Upper lobe of left lung (tissue), 6 donors: ENCODE results near the gene GUCY1B1. TPM values are rescaled to one million over a fixed set of nuclear protein-coding genes. Genes with fewer than 3 reads are reported as not detected.

Experiments
- ATAC-seq, 2 donors: fragments of 200-7000 bp; cut with Tn5 transposase; one replicate each; pipeline ENCODE4 v1.9.1; 2022; ENCODE audit warnings: mild to moderate bottlenecking in 2 of 2, moderate library complexity in 2 of 2; ENCODE audit not compliant: low FRiP score in 2 of 2
- DNase-seq, 2 donors: peaks; one replicate each; pipeline ENCODE4 v3.0.0-alpha.2; 2019 to 2020
- H3K27ac ChIP-seq, 4 donors: fragments of 200-600 bp; sonication (generic); one replicate each; pipeline ENCODE4 v1.5.1; 2016 to 2019
- H3K27me3 ChIP-seq, 4 donors: fragments of 200-600 bp; sonication (generic); one replicate each; pipeline ENCODE4 v1.5.1; 2017 to 2019
- H3K36me3 ChIP-seq, 4 donors: fragments of 200-600 bp; sonication (generic); one replicate each; pipeline ENCODE4 v1.5.1; 2016 to 2019
- H3K4me1 ChIP-seq, 4 donors: fragments of 200-600 bp; sonication (generic); one replicate each; pipeline ENCODE4 v1.5.1; 2018 to 2019
- H3K4me3 ChIP-seq, 4 donors: fragments of 200-600 bp; sonication (generic); one replicate each; pipeline ENCODE4 v1.5.1; 2017 to 2019; ENCODE audit warnings: mild to moderate bottlenecking in 2 of 4, moderate library complexity in 1 of 4
- H3K9me3 ChIP-seq, 4 donors: fragments of 200-600 bp; sonication (generic); one replicate each; pipeline ENCODE4 v1.5.1; 2018 to 2019
- CTCF ChIP-seq, 6 experiments: fragments of 450-650 bp in 4 of 6; fragments of 200-600 bp in 2 of 6; sonication (generic) in 2 of 6; IDR thresholded peaks; one replicate each; pipeline ENCODE4 v1.5.1; 2016 to 2019; ENCODE audit warnings: antibody characterized with exemption in 6 of 6
- EP300 ChIP-seq, 4 donors: sonication (generic); formaldehyde crosslinking; IDR thresholded peaks; one replicate each; pipeline ENCODE4 v1.5.1; 2017; ENCODE audit warnings: antibody characterized with exemption in 4 of 4, control low read depth in 2 of 4
- POLR2A ChIP-seq, 4 donors: fragments of 450-650 bp; IDR thresholded peaks; one replicate each; pipeline ENCODE4 v1.5.1; 2016 to 2017; ENCODE audit warnings: antibody characterized with exemption in 4 of 4, mild to moderate bottlenecking in 2 of 4
- POLR2AphosphoS5 ChIP-seq, 2 donors: sonication (generic); formaldehyde crosslinking; IDR thresholded peaks; one replicate each; pipeline ENCODE4 v1.5.1; 2017; ENCODE audit warnings: antibody characterized with exemption in 2 of 2
- WGBS, 2 donors: methylation state at CpG; one replicate each; pipeline ENCODE4 v1.1.5; 2017 to 2018; 5-methylcytosine and 5-hydroxymethylcytosine counted together
- total RNA-seq, 6 donors: library from RNA; depleted of rRNA in 4 of 6; stranded (reverse); fragments of >200 nt in 4 of 6; gene quantifications; one replicate each; pipeline versions ENCODE4 v1.1.0 to v1.2.1, GENCODE V29; 2016 to 2021
- donor health status: DM: no; HTN: no; CAD: no; lungs with moderate emphysema.
- donor health status: DM: no; HTN: yes; CAD: no; lungs with severe emphysema.

The GUCY1B1 gene
- total RNA-seq, 6 donors from 2014 or later, result 8.1 to 24.1 (median 13.2) TPM

- H3K27me3 ChIP-seq, result no peaks in the 10 kb centered on the region
- peaks cover 0 to 14% (median 8%) of the 10 kb centered on the region in 4 donors for H3K4me1 ChIP-seq
- 70 to 81% methylated on average over 8 of the region's 8 CpGs for WGBS, 2 donors
- no peaks in the 10 kb centered on the region for H3K36me3 ChIP-seq
- DNase-seq (no peak), ATAC-seq (no peak)
- H3K9me3 ChIP-seq, result no peaks in the 10 kb centered on the region
- H3K4me3 ChIP-seq, result no peak overlapping the region
- H3K27ac ChIP-seq, result peak overlapping the region in 1 of 4 donors; percentile 45
- TF ChIP-seq EP300 (IDR thresholded peaks at IDR 0.05) (no peak), POLR2AphosphoS5 (IDR thresholded peaks at IDR 0.05) (no peak), CTCF (IDR thresholded peaks at IDR 0.05) (no peak), POLR2A (IDR thresholded peaks at IDR 0.05) (no peak)
Measured at GRCh38 chr4:155772459-155773195, 13.8 kb downstream of the GUCY1B1 start.

- no peak for DNase-seq
- WGBS, 2 donors, result 74 to 79% methylated on average over 4 of the region's 4 CpGs
Measured at GRCh38 chr4:155773196-155773800, 14.5 kb downstream of the GUCY1B1 start.

GRCh38 chr4:155774033-155774432 lies 15.2 kb downstream of the GUCY1B1 start:
- peak overlapping the region in 2 of 4 donors; percentile 28 to 40 for H3K27ac ChIP-seq
- H3K4me3 ChIP-seq, result no peak overlapping the region
- H3K4me1 ChIP-seq, result peaks cover 11 to 28% (median 14%) of the 10 kb centered on the region in 4 donors
- DNase-seq (no peak), ATAC-seq (peak in 1 of 2 donors; percentile 26)
- H3K9me3 ChIP-seq, result no peaks in the 10 kb centered on the region
- no peaks in the 10 kb centered on the region for H3K36me3 ChIP-seq
- 51 to 58% methylated on average over 4 of the region's 4 CpGs for WGBS, 2 donors
- no peaks in the 10 kb centered on the region for H3K27me3 ChIP-seq
- no peak for TF ChIP-seq EP300 (IDR thresholded peaks at IDR 0.05)
- TF ChIP-seq CTCF (IDR thresholded peaks at IDR 0.05), result no peak
- no peak for TF ChIP-seq POLR2AphosphoS5 (IDR thresholded peaks at IDR 0.05)
- TF ChIP-seq POLR2A (IDR thresholded peaks at IDR 0.05), result no peak

More at GRCh38 chr4:155773196-155773800, 14.5 kb downstream of the GUCY1B1 start:
- Histone ChIP-seq H3K27ac (peak overlapping the region in 3 of 4 donors; percentile 28 to 45 (median 40)), H3K9me3 (no peaks in the 10 kb centered on the region), H3K36me3 (no peaks in the 10 kb centered on the region), H3K27me3 (no peaks in the 10 kb centered on the region), H3K4me3 (no peak overlapping the region), H3K4me1 (peaks cover 3 to 21% (median 14%) of the 10 kb centered on the region in 4 donors)
- no peak for ATAC-seq
- TF ChIP-seq POLR2AphosphoS5 (IDR thresholded peaks at IDR 0.05) (no peak), EP300 (IDR thresholded peaks at IDR 0.05) (no peak), POLR2A (IDR thresholded peaks at IDR 0.05) (no peak), CTCF (IDR thresholded peaks at IDR 0.05) (no peak)

- no peak for ATAC-seq
- 37% methylated on average over 3 of the region's 3 CpGs for WGBS, 2 donors
- H3K27ac ChIP-seq, result peak overlapping the region in 3 of 4 donors; percentile 5 to 48 (median 24)
Measured at GRCh38 chr4:155777971-155778735, 19.3 kb downstream of the GUCY1B1 start.

More at GRCh38 chr4:155777971-155778735, 19.3 kb downstream of the GUCY1B1 start:
- H3K9me3 ChIP-seq, result no peaks in the 10 kb centered on the region
- no peaks in the 10 kb centered on the region for H3K36me3 ChIP-seq
- no peaks in the 10 kb centered on the region for H3K27me3 ChIP-seq
- TF ChIP-seq CTCF (IDR thresholded peaks at IDR 0.05) (no peak), EP300 (IDR thresholded peaks at IDR 0.05) (no peak), POLR2A (IDR thresholded peaks at IDR 0.05) (no peak), POLR2AphosphoS5 (IDR thresholded peaks at IDR 0.05) (no peak)
- DNase-seq, result no peak
- peaks cover 11 to 30% (median 13%) of the 10 kb centered on the region in 4 donors for H3K4me1 ChIP-seq
- no peak overlapping the region for H3K4me3 ChIP-seq
